HG03521 (cell line): ENCODE data around the gene NSL1.
"Not testable (repeated sequence)": the region's sequence is repeated elsewhere in the genome, so short reads cannot be mapped to it uniquely, and the experiment has no call there.

Source experiments
- ATAC-seq: cut with Tn5 transposase; IDR thresholded peaks from one replicate; pipeline ENCODE4 v1.9.1; 2021; ENCODE audit warnings: mild to moderate bottlenecking, moderate library complexity; ENCODE audit not compliant: unreplicated experiment

Gene NSL1

DNA sequence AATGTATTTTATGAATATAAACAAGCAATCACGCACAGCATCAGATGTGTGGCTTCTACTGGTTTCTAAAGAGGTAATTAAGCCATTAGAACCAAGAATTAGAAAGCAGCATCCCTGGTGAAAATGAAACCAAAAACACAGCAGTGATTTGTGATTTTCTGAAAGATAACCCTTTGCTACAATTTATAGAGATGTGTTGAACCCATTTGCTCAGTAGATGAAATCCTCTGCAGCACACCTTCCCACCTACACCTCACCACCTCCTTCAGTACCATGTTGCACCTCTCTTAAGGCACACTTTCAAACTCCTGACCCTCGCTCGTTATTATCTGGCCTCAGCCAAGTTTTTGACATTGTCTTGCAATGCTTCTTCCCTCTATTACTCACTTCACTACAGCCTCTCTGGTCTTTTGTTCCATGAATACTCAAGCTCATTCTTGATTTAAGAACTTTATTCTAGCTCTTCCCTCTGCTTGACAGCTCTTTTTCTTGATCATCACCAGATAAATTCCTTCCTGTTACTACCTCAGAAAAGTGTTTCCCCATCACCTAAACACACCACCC is 38.6 kb downstream of the NSL1 start:
- ATAC-seq: peak; percentile 35

- peak; percentile 27 for ATAC-seq
Observed at GRCh38 chr1:212752252-212752933, 39.2 kb downstream of the NSL1 start.

- ATAC-seq: no peak
Observed at GRCh38 chr1:212749821-212750535, 41.6 kb downstream of the NSL1 start.

DNA sequence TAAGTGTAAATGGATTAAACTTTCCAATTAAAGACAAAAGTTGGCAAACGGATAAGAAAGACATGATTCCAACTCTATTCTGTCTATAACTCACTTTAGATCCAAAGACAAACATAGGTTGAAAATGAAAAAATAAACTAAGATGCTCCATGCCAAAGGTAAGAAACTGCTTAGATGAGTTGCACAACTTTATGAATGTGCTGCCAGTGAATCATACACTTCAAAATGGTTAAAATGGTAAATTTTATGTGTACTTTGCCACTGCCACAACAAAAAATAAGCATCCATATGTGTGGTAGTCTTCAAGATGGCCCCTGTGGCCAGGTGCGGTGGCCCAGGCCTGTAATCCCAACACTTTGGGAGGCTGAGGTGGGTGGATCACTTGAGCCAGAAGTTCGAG is 45.0 kb downstream of the NSL1 start:
- ATAC-seq: no peak

GRCh38 chr1:212745303-212745702 is 46.3 kb downstream of the NSL1 start:
- ATAC-seq: no peak

GRCh38 chr1:212743901-212744475 is 47.6 kb downstream of the NSL1 start:
- ATAC-seq: no peak

- ATAC-seq: no peak
Observed at GRCh38 chr1:212738330-212738729, 53.2 kb downstream of the NSL1 start.

DNA sequence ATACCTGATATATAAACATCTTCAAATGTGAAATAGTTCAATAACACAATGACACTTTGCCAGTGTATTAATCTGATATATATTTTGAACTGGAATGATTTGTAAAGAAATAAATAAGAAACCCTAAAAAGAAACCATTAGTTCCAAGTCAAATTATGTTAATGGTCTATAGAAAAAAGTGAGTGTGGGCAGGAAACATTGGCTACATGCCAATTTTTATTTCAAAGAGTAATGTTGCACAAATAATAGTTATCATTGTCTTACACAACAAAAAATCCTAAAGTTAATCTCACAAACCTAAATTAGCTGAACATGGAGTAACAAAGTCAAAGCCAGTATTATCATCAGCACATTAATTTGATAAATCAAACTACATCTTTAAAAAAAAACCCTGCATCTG is 54.0 kb downstream of the NSL1 start:
- ATAC-seq: no peak

DNA sequence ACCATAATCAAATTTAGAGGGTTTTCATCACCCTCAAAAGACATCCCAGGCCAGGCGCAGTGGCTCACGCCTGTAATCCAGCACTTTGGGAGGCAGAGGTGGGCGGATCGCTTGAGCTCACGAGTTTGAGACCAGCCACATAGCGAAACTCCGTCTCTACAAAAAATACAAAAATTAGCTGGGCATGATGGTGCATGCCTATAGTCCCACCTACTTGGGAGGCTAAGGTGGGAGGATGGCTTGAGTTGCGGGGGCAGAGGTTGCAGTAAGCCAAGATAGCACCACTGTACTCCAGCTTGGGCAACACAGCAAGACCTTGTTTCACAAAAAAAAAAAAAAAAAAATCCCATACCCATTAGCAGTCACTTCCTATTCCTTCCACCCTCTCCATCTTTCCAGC is 58.5 kb downstream of the NSL1 start:
- no peak for ATAC-seq

- ATAC-seq: no peak
Observed at GRCh38 chr1:212731630-212732029, 59.9 kb downstream of the NSL1 start.

DNA sequence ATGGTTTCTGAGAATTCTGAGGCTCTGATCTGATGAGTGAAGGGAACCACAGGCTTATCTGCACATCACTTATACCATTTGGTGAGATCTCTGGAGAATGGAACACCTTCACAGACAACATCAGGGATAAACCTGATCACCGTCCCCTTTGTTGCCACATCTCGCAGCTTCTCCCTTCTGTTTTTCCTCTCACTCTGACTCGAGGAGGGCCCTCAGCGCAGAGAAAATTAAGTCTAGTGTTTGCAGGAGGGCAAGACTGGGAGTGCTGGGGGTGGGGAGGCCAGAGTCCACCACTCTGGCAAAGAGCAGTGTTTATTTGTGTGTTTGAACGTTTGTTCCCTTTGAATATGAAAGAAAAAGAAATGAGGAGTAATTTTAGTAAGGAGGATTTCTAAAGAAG is 63.0 kb downstream of the NSL1 start:
- ATAC-seq: no peak

DNA sequence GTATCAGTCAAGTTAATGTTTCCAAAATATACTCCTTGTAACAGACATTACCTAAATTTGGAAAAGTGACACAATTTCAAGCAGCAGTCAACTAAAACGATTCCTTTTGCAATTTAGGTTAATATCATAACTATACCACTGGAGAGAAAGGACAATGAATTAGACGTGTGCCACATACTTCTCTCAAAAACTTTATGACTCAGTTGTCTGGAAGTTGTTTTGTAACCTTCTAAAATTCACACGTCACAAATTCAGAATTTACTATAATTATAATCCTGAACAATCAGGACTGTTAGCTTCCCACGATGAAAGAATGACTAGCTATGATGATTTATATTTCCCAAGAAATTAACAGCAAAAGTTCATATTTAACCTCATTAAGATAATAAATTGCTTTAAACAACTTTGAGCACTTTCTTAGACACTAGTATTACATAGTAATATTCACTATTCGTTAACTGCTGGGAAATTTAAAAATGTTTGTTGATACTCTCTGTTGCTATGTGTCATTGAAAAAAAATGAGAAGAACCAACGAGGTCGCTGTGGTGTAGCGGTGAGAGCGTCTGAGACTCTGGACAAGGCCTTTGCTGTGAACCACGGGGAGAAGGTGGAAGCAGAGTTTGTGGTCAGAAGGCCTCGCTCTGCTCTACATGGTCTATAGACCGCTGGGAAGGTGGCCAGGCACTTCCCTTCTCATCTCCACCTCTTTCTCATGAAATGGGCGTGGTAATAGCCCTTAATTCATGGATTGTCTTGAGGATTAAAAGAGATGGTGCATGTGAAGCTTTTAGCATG is 64.0 kb downstream of the NSL1 start:
- no peak for ATAC-seq

GRCh38 chr1:212724679-212725078 is 66.9 kb downstream of the NSL1 start:
- ATAC-seq: not testable (repeated sequence)

DNA sequence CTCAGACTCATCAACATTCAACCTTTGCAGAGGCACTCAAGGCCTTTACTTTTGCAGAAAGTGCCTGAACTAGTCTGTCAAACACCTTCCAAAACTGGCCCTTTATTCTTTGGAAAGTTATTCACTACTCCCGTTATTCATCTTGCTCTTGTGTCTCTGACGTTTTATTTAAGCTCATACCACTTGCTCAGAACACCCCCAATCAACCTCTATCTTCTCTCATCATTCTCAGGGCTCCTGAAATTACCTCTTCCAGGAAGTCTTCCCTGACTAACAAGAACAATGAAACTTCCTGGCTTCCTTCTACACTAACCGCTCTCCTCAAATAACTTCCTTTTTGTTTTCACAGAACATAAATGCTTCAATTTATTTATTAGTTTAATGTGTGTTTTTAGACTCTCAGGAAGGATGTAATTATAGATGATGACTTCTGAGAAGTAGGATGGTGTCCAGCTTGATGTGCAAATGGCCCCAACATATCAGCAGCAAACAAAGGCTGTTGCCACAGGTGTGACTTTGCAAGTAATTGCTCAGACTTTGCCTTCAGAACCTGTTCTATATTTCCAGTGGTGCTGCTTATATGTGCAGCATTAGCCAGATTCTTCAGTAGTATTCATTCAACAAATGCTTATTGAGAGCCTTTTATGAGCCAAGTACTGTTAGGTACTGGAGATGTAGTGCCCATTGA is 69.2 kb downstream of the NSL1 start:
- ATAC-seq: no peak

- no peak for ATAC-seq
Observed at GRCh38 chr1:212721388-212722247, 70.0 kb downstream of the NSL1 start.

- ATAC-seq: no peak
Observed at GRCh38 chr1:212719633-212720032, 71.9 kb downstream of the NSL1 start.

DNA sequence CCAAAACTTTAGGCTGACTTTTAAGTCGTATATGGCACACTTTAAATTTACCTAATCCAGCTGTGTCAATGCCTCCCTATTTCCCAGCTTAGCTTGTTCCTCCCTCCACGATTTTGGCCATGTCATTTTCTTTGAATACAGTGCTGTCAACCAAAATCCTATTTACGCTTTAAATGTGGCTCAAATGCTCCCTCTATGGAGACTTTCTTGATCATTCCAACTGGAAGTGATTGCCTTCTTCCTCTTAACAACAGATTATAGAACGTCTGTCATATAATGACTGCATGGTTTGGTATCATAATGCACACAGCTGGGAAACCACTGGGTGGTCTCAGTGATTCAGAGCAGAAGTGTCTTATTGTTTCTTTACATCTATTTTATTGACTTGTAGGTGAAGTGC is 73.1 kb downstream of the NSL1 start:
- ATAC-seq: no peak

DNA sequence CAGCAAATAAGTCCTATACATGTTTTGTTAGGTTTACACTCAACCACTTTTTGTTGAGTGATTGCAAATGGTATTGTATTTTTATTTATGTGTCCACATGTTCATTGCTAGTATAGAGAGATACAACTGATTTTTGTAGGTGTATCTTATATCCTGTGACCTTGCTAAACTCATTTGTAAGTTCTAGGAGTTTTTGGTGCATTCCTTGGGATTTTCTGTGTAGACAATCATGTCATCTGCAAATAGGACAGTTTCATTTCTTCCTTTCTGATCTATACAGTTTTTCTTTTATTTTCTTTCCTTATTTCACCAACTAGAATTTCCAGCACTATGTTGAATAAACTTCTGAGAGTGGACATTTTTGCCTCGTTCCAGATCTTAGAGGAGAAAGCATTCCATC is 75.4 kb downstream of the NSL1 start:
- ATAC-seq: no peak

DNA sequence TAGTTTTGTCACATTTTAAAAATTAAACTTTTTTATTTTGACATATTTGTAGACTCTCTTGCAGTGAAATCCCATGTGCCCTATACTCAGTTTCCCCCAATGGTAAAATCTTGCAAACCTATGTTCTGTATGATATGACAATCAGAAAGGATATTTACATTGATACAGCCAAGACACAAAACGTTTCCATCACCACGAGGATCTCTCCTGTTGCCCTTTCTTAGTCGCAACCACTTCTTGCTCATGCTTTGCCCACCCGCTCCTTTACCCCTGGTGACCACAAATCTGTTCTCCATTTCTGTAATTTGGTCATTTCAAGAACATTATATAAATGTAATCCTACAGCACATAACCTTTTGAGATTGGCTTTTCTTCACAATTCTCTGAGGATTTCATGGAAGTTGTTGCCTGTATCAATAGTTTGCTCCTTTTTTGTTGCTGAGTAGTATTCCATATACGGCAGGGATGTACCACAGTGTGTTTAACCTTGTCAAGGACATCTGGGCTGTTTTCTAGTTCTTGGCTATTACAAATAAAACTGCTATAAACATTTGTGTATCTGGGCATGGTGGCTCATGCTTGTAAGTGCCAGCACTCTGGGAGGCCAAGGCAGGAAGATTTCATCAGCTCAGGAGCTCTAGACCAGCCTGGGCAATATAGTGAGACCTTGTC is 78.0 kb downstream of the NSL1 start:
- no peak for ATAC-seq
